Ishikawa (cell line): ENCODE results near the gene ZNF836.

Experiments used
- EGR1 ChIP-seq: IDR thresholded peaks from 2 replicates; pipeline ENCODE4 v1.6.1; 2012
- EP300 ChIP-seq: IDR thresholded peaks from 2 replicates; pipeline ENCODE4 v1.6.1; 2012; ENCODE audit warnings: borderline replicate concordance
- NFIC ChIP-seq: IDR thresholded peaks from 2 replicates; pipeline ENCODE4 v1.6.1; 2012
- RAD21 ChIP-seq: IDR thresholded peaks from 2 replicates; pipeline ENCODE4 v1.6.1; 2012; ENCODE audit warnings: low read depth
- YY1 ChIP-seq: IDR thresholded peaks from 2 replicates; pipeline ENCODE4 v1.6.1; 2012; ENCODE audit warnings: low read depth

- TF ChIP-seq NFIC = no peak
- no peak for TF ChIP-seq EGR1
- no peak for TF ChIP-seq YY1
- TF ChIP-seq EP300 = no peak
- TF ChIP-seq RAD21 = no peak
Observed at GRCh38 chr19:52171321-52172169, at the start of gene ZNF836.
